Stimulated activated CD8-positive, alpha-beta memory T cell treated with anti-CD3 and anti-CD28 coated beads, Interleukin-4, amount 100 ng/mL, for 1 hour (primary cell): ENCODE results near the gene GNAI2.
"Not testable (repeated sequence)": the region's sequence is repeated elsewhere in the genome, so short reads cannot be mapped to it uniquely, and the experiment has no call there.

Experiments used
- DNase-seq, 2 donors: peaks; one replicate each; pipeline ENCODE4 v3.0.0-alpha.2; 2020; ENCODE audit warnings: low read depth in 2 of 2, low spot score in 1 of 2

The GNAI2 gene

GRCh38 chr3:50204804-50205412, 31.1 kb upstream of the GNAI2 start, which contains the start of gene SLC38A3:
Gene SLC38A3 (plus strand): TSS chr3:50205271. CDS start chr3:50214200, 8,929 bp downstream.
- DNase-seq, result no peak

- no peak for DNase-seq
Observed at GRCh38 chr3:50205413-50206276, 30.4 kb upstream of the GNAI2 start.

GRCh38 chr3:50207359-50208042, 28.5 kb upstream of the GNAI2 start:
- no peak for DNase-seq

- DNase-seq, result no peak
Observed at GRCh38 chr3:50208677-50209344, 27.2 kb upstream of the GNAI2 start.

GRCh38 chr3:50210176-50210509, 25.9 kb upstream of the GNAI2 start:
- DNase-seq, result no peak

- no peak for DNase-seq
Observed at GRCh38 chr3:50210510-50211367, 25.3 kb upstream of the GNAI2 start.

- DNase-seq, result not testable (repeated sequence)
Observed at GRCh38 chr3:50211368-50211717, 24.7 kb upstream of the GNAI2 start.

- DNase-seq, result no peak
Observed at GRCh38 chr3:50211930-50212329, 24.1 kb upstream of the GNAI2 start.

- DNase-seq, result no peak
Observed at GRCh38 chr3:50212502-50212901, 23.5 kb upstream of the GNAI2 start.

- DNase-seq, result no peak
Observed at GRCh38 chr3:50212971-50213370, 23.0 kb upstream of the GNAI2 start.

- no peak for DNase-seq
Observed at GRCh38 chr3:50213373-50213772, 22.6 kb upstream of the GNAI2 start.

- DNase-seq, result no peak
Observed at GRCh38 chr3:50214824-50215223, 21.2 kb upstream of the GNAI2 start.

- DNase-seq, result no peak
Observed at GRCh38 chr3:50215529-50215928, 20.5 kb upstream of the GNAI2 start.

GRCh38 chr3:50217681-50218080, 18.3 kb upstream of the GNAI2 start:
- DNase-seq, result no peak

- no peak for DNase-seq
Observed at GRCh38 chr3:50218448-50218847, 17.6 kb upstream of the GNAI2 start.

- no peak for DNase-seq
Observed at GRCh38 chr3:50219285-50219684, 16.7 kb upstream of the GNAI2 start.

- no peak for DNase-seq
Observed at GRCh38 chr3:50220109-50220508, 15.9 kb upstream of the GNAI2 start.

GRCh38 chr3:50221051-50221410, 15.0 kb upstream of the GNAI2 start:
- no peak for DNase-seq

- DNase-seq, result no peak
Observed at GRCh38 chr3:50221411-50222168, 14.4 kb upstream of the GNAI2 start.

GRCh38 chr3:50222169-50222528, 13.9 kb upstream of the GNAI2 start:
- DNase-seq, result no peak
